HG03460 (cell line): Measurements from ENCODE around the gene TWF1.
"Not testable (repeated sequence)": the region's sequence is repeated elsewhere in the genome, so short reads cannot be mapped to it uniquely, and the experiment has no call there.

Experiments
- ATAC-seq: cut with Tn5 transposase; IDR thresholded peaks from one replicate; pipeline ENCODE4 v1.9.1; 2021; ENCODE audit not compliant: unreplicated experiment

Gene TWF1

GRCh38 chr12:43806737-43807072 lies 588 bp upstream of the TWF1 start:
- no peak for ATAC-seq

- ATAC-seq, result no peak
Measured at GRCh38 chr12:43805149-43805859, 813 bp downstream of the TWF1 start.

GRCh38 chr12:43797561-43798217 lies 8.4 kb downstream of the TWF1 start:
- no peak for ATAC-seq

GRCh38 chr12:43795716-43796280 lies 10.3 kb downstream of the TWF1 start:
- ATAC-seq, result no peak

GRCh38 chr12:43789941-43790340 lies 16.2 kb downstream of the TWF1 start:
- ATAC-seq, result peak; percentile 43

GRCh38 chr12:43786899-43787693 lies 19.0 kb downstream of the TWF1 start:
- no peak for ATAC-seq

GRCh38 chr12:43776498-43776897 lies 29.6 kb downstream of the TWF1 start:
- no peak for ATAC-seq

- no peak for ATAC-seq
Measured at GRCh38 chr12:43766291-43766690, 39.8 kb downstream of the TWF1 start.

- ATAC-seq, result no peak
Measured at GRCh38 chr12:43764528-43764927, 41.6 kb downstream of the TWF1 start.

GRCh38 chr12:43763769-43764168 lies 42.3 kb downstream of the TWF1 start:
- ATAC-seq, result no peak

GRCh38 chr12:43762596-43762995 lies 43.5 kb downstream of the TWF1 start:
- no peak for ATAC-seq

GRCh38 chr12:43761500-43761899 lies 44.6 kb downstream of the TWF1 start:
- ATAC-seq, result no peak

GRCh38 chr12:43760396-43760795 lies 45.7 kb downstream of the TWF1 start:
- no peak for ATAC-seq

- ATAC-seq, result peak; percentile 97
Measured at GRCh38 chr12:43758728-43759563, 47.2 kb downstream of the TWF1 start, which contains the start of the genes IRAK4 and PUS7L. IRAK4 (plus strand) TSS chr12:43758951; CDS start chr12:43768112, 9,161 bp downstream. PUS7L (minus strand) TSS chr12:43758790; CDS start chr12:43755245, 3,545 bp downstream.

GRCh38 chr12:43758247-43758727 lies 47.8 kb downstream of the TWF1 start:
- ATAC-seq, result peak; percentile 5

- ATAC-seq, result no peak
Measured at GRCh38 chr12:43754015-43754414, 52.1 kb downstream of the TWF1 start.

- ATAC-seq, result not testable (repeated sequence)
Measured at GRCh38 chr12:43751360-43751759, 54.8 kb downstream of the TWF1 start.

- ATAC-seq, result no peak
Measured at GRCh38 chr12:43750814-43751213, 55.3 kb downstream of the TWF1 start.

- ATAC-seq, result no peak
Measured at GRCh38 chr12:43749016-43749415, 57.1 kb downstream of the TWF1 start.

- ATAC-seq, result no peak
Measured at GRCh38 chr12:43744826-43745225, 61.3 kb downstream of the TWF1 start.
